Endothelial cell of umbilical vein (primary cell): ENCODE results near the gene SLC25A19. TPM values are rescaled to one million over a fixed set of nuclear protein-coding genes. Genes with fewer than 3 reads are reported as not detected.

Source experiments
- BruUV-seq: library from RNA; stranded (reverse); fragments of 400-500 nt; replicated peaks from 2 replicates; lab custom pipeline; 2021; lab: Mats Ljungman, UMichigan
- CTCF ChIA-PET: fragments of 300-600, 350-600 bp; sonication (Branson Sonifier 250); formaldehyde crosslinking; loops from one replicate; lab custom pipeline; 2021; ENCODE audit warnings: antibody characterized with exemption, inconsistent platforms; lab: Charles Lee
- POLR2A ChIA-PET: fragments of 300-600, 350-600 bp; sonication (Branson Sonifier 250); formaldehyde crosslinking; loops from one replicate; lab custom pipeline; 2021; ENCODE audit warnings: antibody characterized with exemption, inconsistent platforms; lab: Charles Lee
- DNase-seq: peaks from one replicate; pipeline ENCODE4 v3.0.0-alpha.2; 2011; ENCODE audit warnings: low read depth, low spot score
- FAIRE-seq: peaks from 2 replicates; lab custom pipeline; 2011; peaks lifted over from hg19 to GRCh38; lab: Jason Lieb, UNC
- H2AFZ ChIP-seq: 2 replicates; pipeline ENCODE4 v1.6.0; 2012; ENCODE audit warnings: low read depth, low read length, control low read depth, inconsistent platforms
- H3K27ac ChIP-seq: 2 replicates; pipeline ENCODE4 v1.5.1; 2011; ENCODE audit warnings: low read depth, mild to moderate bottlenecking, control low read depth, low read length, moderate library complexity; ENCODE audit not compliant: insufficient read depth
- H3K27me3 ChIP-seq, 2 experiments: 2 replicates each; pipeline versions ENCODE4 v1.6.0 to v1.6.1; 2011; ENCODE audit warnings: low read length in 2 of 2, mixed read lengths in 1 of 2; ENCODE audit not compliant: control insufficient read depth in 2 of 2, insufficient read depth in 2 of 2
- H3K36me3 ChIP-seq, 2 experiments: 2 replicates in 1 of 2; 3 replicates in 1 of 2; pipeline ENCODE4 v1.5.1; 2011; ENCODE audit warnings: low read length in 2 of 2, mild to moderate bottlenecking in 1 of 2, moderate library complexity in 1 of 2; ENCODE audit not compliant: control insufficient read depth in 2 of 2, insufficient read depth in 2 of 2; ENCODE audit errors: extremely low read depth in 1 of 2
- H3K4me1 ChIP-seq: 3 replicates; pipeline ENCODE4 v1.5.1; 2011; ENCODE audit warnings: mild to moderate bottlenecking, low read length; ENCODE audit not compliant: control insufficient read depth, insufficient read depth; ENCODE audit errors: extremely low read depth
- H3K4me2 ChIP-seq: 2 replicates; pipeline ENCODE4 v1.6.1; 2011; ENCODE audit warnings: low read length, control low read depth, mixed read lengths; ENCODE audit not compliant: insufficient read depth
- H3K4me3 ChIP-seq, 3 experiments: fragments of 200-600 bp in 1 of 3; sonication (generic), shearing (Covaris generic) in 1 of 3; replicated peaks in 1 of 3; 2 replicates each; pipeline ENCODE4 v1.5.1; 2011 to 2016; ENCODE audit warnings: control low read depth in 3 of 3, low read length in 3 of 3, mild to moderate bottlenecking in 2 of 3, inconsistent platforms in 1 of 3, low read depth in 1 of 3, moderate library complexity in 1 of 3; ENCODE audit not compliant: insufficient read depth in 1 of 3
- H3K79me2 ChIP-seq: 2 replicates; pipeline ENCODE4 v1.6.0; 2012; ENCODE audit warnings: low read length, inconsistent platforms; ENCODE audit not compliant: control insufficient read depth, insufficient read depth
- H3K9ac ChIP-seq: replicated peaks from 2 replicates; pipeline ENCODE3; 2011; ENCODE audit warnings: low read length, control low read depth; ENCODE audit not compliant: insufficient read depth; ENCODE audit errors: extremely low read depth
- H3K9me1 ChIP-seq: replicated peaks from 3 replicates; pipeline ENCODE4 v1.6.0; 2011; ENCODE audit warnings: mild to moderate bottlenecking, low read length; ENCODE audit not compliant: control insufficient read depth, insufficient read depth; ENCODE audit errors: extremely low read depth
- H3K9me3 ChIP-seq: replicated peaks from 2 replicates; pipeline ENCODE4 v1.5.1; 2012; ENCODE audit warnings: low read length, inconsistent platforms; ENCODE audit not compliant: control insufficient read depth, insufficient read depth
- H4K20me1 ChIP-seq: replicated peaks from 2 replicates; pipeline ENCODE3; 2011; ENCODE audit warnings: mild to moderate bottlenecking, low read length; ENCODE audit not compliant: control insufficient read depth, insufficient read depth; ENCODE audit errors: extremely low read depth
- EZH2 ChIP-seq: IDR thresholded peaks from 2 replicates; pipeline ENCODE4 v1.6.1; 2012; ENCODE audit warnings: borderline replicate concordance, low read depth, mild to moderate bottlenecking, moderate library complexity, low read length, inconsistent platforms; ENCODE audit not compliant: severe bottlenecking
- FOS ChIP-seq: IDR thresholded peaks from 2 replicates; pipeline ENCODE4 v1.6.1; 2011; ENCODE audit warnings: mild to moderate bottlenecking, low read length, moderate library complexity, borderline replicate concordance; ENCODE audit not compliant: insufficient read depth
- GATA2 ChIP-seq: IDR thresholded peaks from 2 replicates; pipeline ENCODE4 v1.7.0; 2011; ENCODE audit warnings: low read depth, mild to moderate bottlenecking, moderate library complexity, mixed read lengths, low read length; ENCODE audit not compliant: insufficient read length, insufficient read depth
- JUN ChIP-seq: IDR thresholded peaks from 2 replicates; pipeline ENCODE4 v1.6.1; 2011; ENCODE audit warnings: borderline replicate concordance, low read depth; ENCODE audit not compliant: insufficient read length, insufficient read depth
- MYC ChIP-seq: IDR thresholded peaks from one replicate; pipeline ENCODE4 v1.6.1; 2011; ENCODE audit warnings: mild to moderate bottlenecking, low read depth, low read length
- POLR2A ChIP-seq: IDR thresholded peaks from 2 replicates; pipeline ENCODE4 v1.6.1; 2012; ENCODE audit warnings: low read depth, mild to moderate bottlenecking, control low read depth, low read length
- POLR2AphosphoS5 ChIP-seq: IDR thresholded peaks from 2 replicates; pipeline ENCODE4 v1.6.1; 2012; ENCODE audit warnings: low read depth, mild to moderate bottlenecking, control low read depth, low read length, moderate library complexity; ENCODE audit not compliant: insufficient read depth
- dilution Hi-C: fragments of 300-500 bp; cut with MboI; formaldehyde crosslinking; loops from one replicate; pipeline ENCODE4 v1.15.0; 2019; ENCODE audit warnings: low sequenced_read_pairs; ENCODE audit not compliant: extremely low pct_ligation_motif_present
- intact Hi-C: fragments of 100-400 bp; cut with micrococcal nuclease; formaldehyde crosslinking; loops from one replicate; pipeline ENCODE4 v1.10.0; 2022
- polyA plus RNA-seq, 4 experiments: library from polyadenylated mRNA; depleted of rRNA in 3 of 4; stranded (reverse) in 3 of 4; unstranded in 1 of 4; fragments of >200 nt; gene quantifications; 2 replicates each; pipeline versions ENCODE4 v1.2.1 to v1.2.3, GENCODE V29; 2011 to 2012; ENCODE audit warnings: missing spikeins in 1 of 4
- total RNA-seq: library from RNA; stranded (reverse); gene quantifications from 2 replicates; pipeline ENCODE4 v1.2.3, GENCODE V29; 2021
- TF ChIP-seq, protein P1 (sequence below), 2 donors: IDR thresholded peaks; 1 replicate in 1 of 2; 2 replicates in 1 of 2; pipeline ENCODE4 v1.5.1; 2011; ENCODE audit warnings: low read length in 2 of 2, mild to moderate bottlenecking in 2 of 2, moderate library complexity in 2 of 2, control low read depth in 1 of 2, inconsistent platforms in 1 of 2, low read depth in 1 of 2; ENCODE audit not compliant: insufficient read depth in 1 of 2; ENCODE audit errors: extremely low read depth in 1 of 2
- TF ChIP-seq, protein P2 (sequence below): IDR thresholded peaks from 2 replicates; pipeline ENCODE4 v1.6.1; 2011; ENCODE audit not compliant: insufficient read depth, insufficient read length

Gene SLC25A19
- total and polyA plus RNA-seq, 2 donors (not counting 3 experiments of a cell fraction or from before 2014, with no cell fraction given) = 20.6 to 20.9 TPM

DNA sequence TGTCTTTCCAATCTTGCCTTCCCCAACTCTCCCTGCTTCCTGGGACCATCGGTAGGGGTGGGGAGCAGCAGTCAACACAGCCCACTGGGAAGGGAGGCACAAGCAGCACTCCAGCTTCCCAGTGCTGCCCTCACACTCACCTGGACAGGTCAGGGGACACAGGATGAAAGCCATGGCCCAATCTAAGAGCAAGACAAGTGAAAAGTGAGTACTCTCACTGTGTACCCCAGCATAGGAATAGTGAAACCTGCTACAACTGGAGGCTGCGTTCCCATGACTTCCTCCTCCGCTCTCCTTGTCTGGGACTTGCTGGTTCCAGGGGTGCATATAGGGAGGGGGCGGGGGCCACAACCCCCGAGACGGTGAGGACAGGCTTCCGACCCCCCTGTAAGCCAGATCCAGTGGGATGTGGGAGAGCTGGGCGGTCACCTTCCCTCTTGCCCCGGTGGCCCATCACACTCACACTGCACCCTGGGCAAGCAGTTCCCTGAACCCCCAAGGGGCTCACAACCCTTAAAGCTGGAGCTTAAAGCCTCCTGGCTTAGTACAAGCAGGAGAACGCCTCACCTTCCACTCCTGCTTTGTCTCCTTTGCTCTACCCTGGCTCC is 29.5 kb upstream of the SLC25A19 start:
- BruUV-seq = no TSS peak

More for the DNA sequence above, 29.5 kb upstream of the SLC25A19 start:
- TF ChIP-seq, protein P1, sequence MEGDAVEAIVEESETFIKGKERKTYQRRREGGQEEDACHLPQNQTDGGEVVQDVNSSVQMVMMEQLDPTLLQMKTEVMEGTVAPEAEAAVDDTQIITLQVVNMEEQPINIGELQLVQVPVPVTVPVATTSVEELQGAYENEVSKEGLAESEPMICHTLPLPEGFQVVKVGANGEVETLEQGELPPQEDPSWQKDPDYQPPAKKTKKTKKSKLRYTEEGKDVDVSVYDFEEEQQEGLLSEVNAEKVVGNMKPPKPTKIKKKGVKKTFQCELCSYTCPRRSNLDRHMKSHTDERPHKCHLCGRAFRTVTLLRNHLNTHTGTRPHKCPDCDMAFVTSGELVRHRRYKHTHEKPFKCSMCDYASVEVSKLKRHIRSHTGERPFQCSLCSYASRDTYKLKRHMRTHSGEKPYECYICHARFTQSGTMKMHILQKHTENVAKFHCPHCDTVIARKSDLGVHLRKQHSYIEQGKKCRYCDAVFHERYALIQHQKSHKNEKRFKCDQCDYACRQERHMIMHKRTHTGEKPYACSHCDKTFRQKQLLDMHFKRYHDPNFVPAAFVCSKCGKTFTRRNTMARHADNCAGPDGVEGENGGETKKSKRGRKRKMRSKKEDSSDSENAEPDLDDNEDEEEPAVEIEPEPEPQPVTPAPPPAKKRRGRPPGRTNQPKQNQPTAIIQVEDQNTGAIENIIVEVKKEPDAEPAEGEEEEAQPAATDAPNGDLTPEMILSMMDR (IDR thresholded peaks at IDR 0.05; ENCODE audit: extremely low read depth in 1 of 2, insufficient read depth in 1 of 2, low read depth in 1 of 2, low read length in 2 of 2) = no peak
- no peak for TF ChIP-seq EZH2
- no peak for TF ChIP-seq POLR2AphosphoS5
- no peak for TF ChIP-seq GATA2
- no peak for TF ChIP-seq FOS
- TF ChIP-seq, protein P2, sequence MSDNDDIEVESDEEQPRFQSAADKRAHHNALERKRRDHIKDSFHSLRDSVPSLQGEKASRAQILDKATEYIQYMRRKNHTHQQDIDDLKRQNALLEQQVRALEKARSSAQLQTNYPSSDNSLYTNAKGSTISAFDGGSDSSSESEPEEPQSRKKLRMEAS = no peak
- TF ChIP-seq MYC = no peak
- no peak for TF ChIP-seq POLR2A
- TF ChIP-seq JUN = no peak
- Histone ChIP-seq H3K9me1 (no peaks in the 10 kb centered on the region), H3K36me3 (peaks cover 8 to 26% of the 10 kb centered on the region in 2 experiments), H3K27me3 (no peaks in the 10 kb centered on the region), H3K9me3 (no peaks in the 10 kb centered on the region), H2AFZ (no peak overlapping the region), H3K27ac (no peak overlapping the region), H3K9ac (no peak overlapping the region), H3K4me1 (peaks cover 7% of the 10 kb centered on the region), H3K4me2 (no peak overlapping the region), H3K4me3 (no peak overlapping the region), H4K20me1 (no peaks in the 10 kb centered on the region), H3K79me2 (no peaks in the 10 kb centered on the region)
- DNase-seq (no peak), FAIRE-seq (no peak)
- intact Hi-C loops = no loop called here
- dilution Hi-C loops = no loop called here
- ChIA-PET CTCF (interaction anchor here (1.6 kb wide), 1 partner anchor 82 kb away, joined by 3 read pairs; no protein-coding TSS in a partner anchor), POLR2A (no interaction called here)
